Measurements from ENCODE around the gene PMM2. TPM values are rescaled to one million over a fixed set of nuclear protein-coding genes. Genes with fewer than 3 reads are reported as not detected.

The PMM2 gene
- total and polyA plus RNA-seq, 5 donors from 2014 or later, result 20.1 to 33.9 (median 20.4) TPM

DNA sequence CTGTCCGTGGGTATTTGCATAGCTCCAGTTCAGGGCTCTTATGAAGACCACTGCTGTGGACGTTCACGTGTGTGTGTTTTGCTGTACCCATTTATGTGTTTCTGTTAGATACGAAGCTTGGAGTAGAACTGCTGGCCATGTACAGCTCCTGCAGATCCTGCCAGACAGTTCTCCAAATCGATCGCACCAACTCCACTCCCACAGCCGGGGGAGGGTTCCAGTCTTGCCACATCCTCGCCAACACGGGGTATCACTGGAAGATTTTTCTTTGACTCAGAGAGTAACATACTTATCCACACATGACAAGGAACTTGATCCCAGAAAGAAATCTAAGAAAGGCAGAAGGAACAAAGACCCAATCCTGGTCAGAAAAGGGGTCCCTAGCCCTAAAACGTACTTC, 37.6 kb upstream of the PMM2 start:
- Mint-ChIP-seq H3K27me3 (no peaks in the 10 kb centered on the region), H3K9me3 (no peaks in the 10 kb centered on the region), H3K4me3 (no peak overlapping the region), H3K4me1 (no peaks in the 10 kb centered on the region), H3K27ac (no peak overlapping the region), H3K36me3 (peaks cover 35% of the 10 kb centered on the region)
- Histone ChIP-seq H3K9me3 (ENCODE audit: control insufficient read depth in 2 of 2, low read length in 2 of 2) (no peaks in the 10 kb centered on the region), H3K4me1 (ENCODE audit: control insufficient read depth, insufficient read depth, low read length, poor library complexity, severe bottlenecking) (no peaks in the 10 kb centered on the region), H3K27ac (ENCODE audit: insufficient read depth, low read length, poor library complexity, severe bottlenecking) (no peak overlapping the region), H3K4me3 (ENCODE audit: low read depth, low read length) (no peak overlapping the region), H3K36me3 (ENCODE audit: control insufficient read depth, insufficient read depth, low read length) (peaks cover 11% of the 10 kb centered on the region), H3K27me3 (ENCODE audit: control insufficient read depth, insufficient read depth, low read length) (no peaks in the 10 kb centered on the region)
- ATAC-seq (ENCODE audit: low read depth in 2 of 2) (no peak), DNase-seq (no peak)

DNA sequence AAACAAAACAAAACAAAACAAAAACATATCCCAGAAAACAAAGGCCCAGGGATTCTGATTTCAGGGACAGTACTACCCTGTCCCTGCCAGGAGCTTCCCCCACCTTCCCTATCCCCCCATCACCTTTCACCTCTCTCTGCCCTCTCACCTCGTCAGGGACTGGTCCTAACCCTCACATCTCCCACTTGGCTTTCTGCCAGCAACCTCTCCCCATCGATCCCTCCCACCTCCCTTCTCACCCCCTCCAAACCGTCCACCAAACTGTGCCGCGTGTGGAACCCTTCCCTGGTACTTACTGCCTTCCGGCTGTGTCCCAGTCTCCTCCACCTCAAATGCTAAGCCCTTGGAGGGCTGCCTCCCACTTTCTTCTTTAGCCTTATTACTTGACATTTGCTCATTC, 36.6 kb upstream of the PMM2 start:
- H3K4me3 Mint-ChIP-seq, result no peak overlapping the region
- H3K27ac Mint-ChIP-seq, result no peak overlapping the region

DNA sequence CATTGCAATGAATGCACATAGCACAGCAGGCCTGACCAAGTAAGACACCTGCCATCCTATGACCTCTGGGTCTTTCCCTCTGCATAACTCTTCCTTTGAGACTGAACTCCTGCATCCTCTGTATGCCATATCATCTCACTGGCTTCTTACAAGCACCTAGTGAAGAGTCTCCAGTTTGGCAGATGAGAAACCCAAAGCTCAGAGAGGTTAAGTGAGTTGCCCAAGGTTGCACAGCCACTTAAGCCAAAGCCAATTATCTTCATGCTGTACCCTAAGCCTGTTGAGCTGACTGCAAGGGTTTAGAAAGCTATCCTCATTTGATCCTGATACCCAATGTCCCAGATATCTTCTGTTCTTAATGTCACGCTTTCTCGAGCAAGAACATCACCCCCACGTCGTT, 35.4 kb upstream of the PMM2 start:
- Mint-ChIP-seq H3K27ac (no peak overlapping the region), H3K36me3 (peaks cover 34% of the 10 kb centered on the region), H3K9me3 (no peaks in the 10 kb centered on the region), H3K4me1 (no peaks in the 10 kb centered on the region), H3K4me3 (no peak overlapping the region), H3K27me3 (no peaks in the 10 kb centered on the region)
- Histone ChIP-seq H3K9me3 (ENCODE audit: control insufficient read depth in 2 of 2, low read length in 2 of 2) (no peaks in the 10 kb centered on the region), H3K4me3 (ENCODE audit: low read depth, low read length) (no peak overlapping the region), H3K4me1 (ENCODE audit: control insufficient read depth, insufficient read depth, low read length, poor library complexity, severe bottlenecking) (no peaks in the 10 kb centered on the region), H3K27me3 (ENCODE audit: control insufficient read depth, insufficient read depth, low read length) (no peaks in the 10 kb centered on the region), H3K27ac (ENCODE audit: insufficient read depth, low read length, poor library complexity, severe bottlenecking) (no peak overlapping the region), H3K36me3 (ENCODE audit: control insufficient read depth, insufficient read depth, low read length) (peaks cover 14% of the 10 kb centered on the region)
- DNase-seq (no peak), ATAC-seq (ENCODE audit: low read depth in 2 of 2) (no peak)

More for the DNA sequence above, 36.6 kb upstream of the PMM2 start:
- Histone ChIP-seq H3K27ac (ENCODE audit: insufficient read depth, low read length, poor library complexity, severe bottlenecking) (no peak overlapping the region), H3K36me3 (ENCODE audit: control insufficient read depth, insufficient read depth, low read length) (peaks cover 13% of the 10 kb centered on the region), H3K27me3 (ENCODE audit: control insufficient read depth, insufficient read depth, low read length) (no peaks in the 10 kb centered on the region), H3K4me3 (ENCODE audit: low read depth, low read length) (no peak overlapping the region), H3K9me3 (ENCODE audit: control insufficient read depth in 2 of 2, low read length in 2 of 2) (no peaks in the 10 kb centered on the region), H3K4me1 (ENCODE audit: control insufficient read depth, insufficient read depth, low read length, poor library complexity, severe bottlenecking) (no peaks in the 10 kb centered on the region)
- DNase-seq (no peak), ATAC-seq (ENCODE audit: low read depth in 2 of 2) (no peak)
- peaks cover 40% of the 10 kb centered on the region for H3K36me3 Mint-ChIP-seq
- no peaks in the 10 kb centered on the region for H3K4me1 Mint-ChIP-seq
- no peaks in the 10 kb centered on the region for H3K9me3 Mint-ChIP-seq
- no peaks in the 10 kb centered on the region for H3K27me3 Mint-ChIP-seq

- no peaks in the 10 kb centered on the region for H3K9me3 ChIP-seq (ENCODE audit: control insufficient read depth in 2 of 2, low read length in 2 of 2)
- Mint-ChIP-seq H3K4me3 (no peak overlapping the region), H3K27me3 (no peaks in the 10 kb centered on the region), H3K4me1 (no peaks in the 10 kb centered on the region), H3K9me3 (no peaks in the 10 kb centered on the region), H3K36me3 (peaks cover 28% of the 10 kb centered on the region), H3K27ac (no peak overlapping the region)
- no peak overlapping the region for H3K4me3 ChIP-seq (ENCODE audit: low read depth, low read length)
- no peaks in the 10 kb centered on the region for H3K27me3 ChIP-seq (ENCODE audit: control insufficient read depth, insufficient read depth, low read length)
- no peaks in the 10 kb centered on the region for H3K4me1 ChIP-seq (ENCODE audit: control insufficient read depth, insufficient read depth, low read length, poor library complexity, severe bottlenecking)
- H3K36me3 ChIP-seq (ENCODE audit: control insufficient read depth, insufficient read depth, low read length), result peaks cover 13% of the 10 kb centered on the region
- no peak for ATAC-seq (ENCODE audit: low read depth in 2 of 2)
- no peak overlapping the region for H3K27ac ChIP-seq (ENCODE audit: insufficient read depth, low read length, poor library complexity, severe bottlenecking)
- no peak for DNase-seq
Observed at GRCh38 chr16:8763083-8763482, 34.6 kb upstream of the PMM2 start.

DNA sequence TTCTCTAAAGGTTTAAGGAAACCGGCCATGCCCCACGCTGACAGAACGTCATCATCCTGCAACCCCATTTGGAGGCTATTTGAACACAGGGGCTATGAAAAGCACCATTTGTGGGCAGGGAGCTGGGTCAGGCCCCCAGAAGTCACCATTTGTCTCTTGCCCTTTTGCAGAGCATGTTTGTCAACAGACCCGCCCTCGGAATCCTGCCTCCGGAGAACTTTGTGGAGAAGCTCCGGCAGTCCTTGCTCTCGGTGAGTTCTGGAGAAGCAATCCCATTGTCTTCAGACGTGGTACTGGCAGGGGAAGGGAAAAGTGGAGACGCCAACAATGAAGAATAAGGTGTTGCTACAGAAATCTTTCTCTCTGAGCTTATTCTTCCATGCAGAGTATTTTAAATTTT, 33.7 kb upstream of the PMM2 start:
- Mint-ChIP-seq H3K4me3 (no peak overlapping the region), H3K36me3 (peaks cover 29% of the 10 kb centered on the region), H3K4me1 (no peaks in the 10 kb centered on the region), H3K9me3 (no peaks in the 10 kb centered on the region), H3K27ac (no peak overlapping the region), H3K27me3 (no peaks in the 10 kb centered on the region)
- H3K4me1 ChIP-seq (ENCODE audit: control insufficient read depth, insufficient read depth, low read length, poor library complexity, severe bottlenecking), result no peaks in the 10 kb centered on the region
- no peak overlapping the region for H3K27ac ChIP-seq (ENCODE audit: insufficient read depth, low read length, poor library complexity, severe bottlenecking)
- no peak overlapping the region for H3K4me3 ChIP-seq (ENCODE audit: low read depth, low read length)
- H3K27me3 ChIP-seq (ENCODE audit: control insufficient read depth, insufficient read depth, low read length), result no peaks in the 10 kb centered on the region
- peaks cover 19% of the 10 kb centered on the region for H3K36me3 ChIP-seq (ENCODE audit: control insufficient read depth, insufficient read depth, low read length)
- ATAC-seq (ENCODE audit: low read depth in 2 of 2), result no peak
- no peaks in the 10 kb centered on the region for H3K9me3 ChIP-seq (ENCODE audit: control insufficient read depth in 2 of 2, low read length in 2 of 2)
- DNase-seq, result no peak

DNA sequence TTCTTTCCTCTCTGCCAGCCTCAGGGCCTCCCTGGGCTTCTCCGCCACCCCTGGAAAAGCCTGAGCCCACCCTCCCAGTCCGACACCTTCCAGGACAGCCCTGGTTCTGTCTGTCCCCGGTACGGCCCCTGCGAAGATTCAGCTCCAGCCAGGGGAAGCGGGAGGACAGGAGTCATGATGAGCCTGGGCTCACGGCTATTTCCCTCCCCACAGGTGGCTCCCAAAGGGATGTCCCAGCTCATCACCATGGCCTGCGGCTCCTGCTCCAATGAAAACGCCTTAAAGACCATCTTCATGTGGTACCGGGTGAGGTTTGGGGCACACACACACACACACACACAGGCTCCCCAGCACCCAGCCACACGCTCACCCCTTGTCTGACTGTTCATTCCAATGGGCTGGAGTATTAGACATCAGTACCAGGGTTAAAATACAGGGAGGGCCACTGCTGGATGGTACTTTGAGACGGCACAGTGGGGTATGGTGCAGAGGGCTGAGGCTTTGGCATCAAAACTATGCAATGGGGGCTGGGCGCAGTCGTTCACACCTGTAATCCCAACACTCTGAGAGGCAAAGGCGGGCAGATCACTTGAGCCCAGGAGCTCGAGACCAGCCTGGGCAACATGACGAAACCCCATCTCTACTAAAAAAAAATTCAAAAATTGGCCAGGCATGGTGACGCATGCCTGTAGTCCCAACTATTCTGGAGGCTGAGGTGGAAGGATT, 33.0 kb upstream of the PMM2 start:
- Histone ChIP-seq H3K4me1 (ENCODE audit: control insufficient read depth, insufficient read depth, low read length, poor library complexity, severe bottlenecking) (no peaks in the 10 kb centered on the region), H3K4me3 (ENCODE audit: low read depth, low read length) (no peak overlapping the region), H3K27me3 (ENCODE audit: control insufficient read depth, insufficient read depth, low read length) (no peaks in the 10 kb centered on the region), H3K36me3 (ENCODE audit: control insufficient read depth, insufficient read depth, low read length) (peaks cover 21% of the 10 kb centered on the region), H3K9me3 (ENCODE audit: control insufficient read depth in 2 of 2, low read length in 2 of 2) (no peaks in the 10 kb centered on the region), H3K27ac (ENCODE audit: insufficient read depth, low read length, poor library complexity, severe bottlenecking) (no peak overlapping the region)
- no peak overlapping the region for H3K4me3 Mint-ChIP-seq
- DNase-seq, result no peak
- no peaks in the 10 kb centered on the region for H3K4me1 Mint-ChIP-seq
- H3K36me3 Mint-ChIP-seq, result peaks cover 29% of the 10 kb centered on the region
- H3K27ac Mint-ChIP-seq, result no peak overlapping the region
- no peaks in the 10 kb centered on the region for H3K27me3 Mint-ChIP-seq
- ATAC-seq (ENCODE audit: low read depth in 2 of 2), result no peak
- no peaks in the 10 kb centered on the region for H3K9me3 Mint-ChIP-seq

- H3K27me3 ChIP-seq (ENCODE audit: control insufficient read depth, insufficient read depth, low read length), result no peaks in the 10 kb centered on the region
- Mint-ChIP-seq H3K27ac (no peak overlapping the region), H3K36me3 (peaks cover 32% of the 10 kb centered on the region)
Observed at GRCh38 chr16:8767176-8767575, 30.5 kb upstream of the PMM2 start.

GRCh38 chr16:8768283-8768682, 29.4 kb upstream of the PMM2 start:
- no peaks in the 10 kb centered on the region for H3K9me3 ChIP-seq (ENCODE audit: control insufficient read depth in 2 of 2, low read length in 2 of 2)
- ATAC-seq (ENCODE audit: low read depth in 2 of 2) (no peak), DNase-seq (no peak)
- H3K4me1 ChIP-seq (ENCODE audit: control insufficient read depth, insufficient read depth, low read length, poor library complexity, severe bottlenecking), result no peaks in the 10 kb centered on the region
- Mint-ChIP-seq H3K27ac (no peak overlapping the region), H3K36me3 (peaks cover 37% of the 10 kb centered on the region), H3K4me1 (no peaks in the 10 kb centered on the region), H3K9me3 (no peaks in the 10 kb centered on the region), H3K27me3 (no peaks in the 10 kb centered on the region), H3K4me3 (no peak overlapping the region)
- H3K36me3 ChIP-seq (ENCODE audit: control insufficient read depth, insufficient read depth, low read length), result peaks cover 25% of the 10 kb centered on the region
- no peak overlapping the region for H3K4me3 ChIP-seq (ENCODE audit: low read depth, low read length)
- no peaks in the 10 kb centered on the region for H3K27me3 ChIP-seq (ENCODE audit: control insufficient read depth, insufficient read depth, low read length)
- H3K27ac ChIP-seq (ENCODE audit: insufficient read depth, low read length, poor library complexity, severe bottlenecking), result no peak overlapping the region

More at GRCh38 chr16:8767176-8767575, 30.5 kb upstream of the PMM2 start:
- DNase-seq, result no peak
- Mint-ChIP-seq H3K4me1 (no peaks in the 10 kb centered on the region), H3K9me3 (no peaks in the 10 kb centered on the region), H3K27me3 (no peaks in the 10 kb centered on the region), H3K4me3 (no peak overlapping the region)
- H3K4me1 ChIP-seq (ENCODE audit: control insufficient read depth, insufficient read depth, low read length, poor library complexity, severe bottlenecking), result no peaks in the 10 kb centered on the region
- no peak for ATAC-seq (ENCODE audit: low read depth in 2 of 2)
- peaks cover 20% of the 10 kb centered on the region for H3K36me3 ChIP-seq (ENCODE audit: control insufficient read depth, insufficient read depth, low read length)
- no peak overlapping the region for H3K4me3 ChIP-seq (ENCODE audit: low read depth, low read length)
- H3K9me3 ChIP-seq (ENCODE audit: control insufficient read depth in 2 of 2, low read length in 2 of 2), result no peaks in the 10 kb centered on the region
- no peak overlapping the region for H3K27ac ChIP-seq (ENCODE audit: insufficient read depth, low read length, poor library complexity, severe bottlenecking)

Data from CD4-positive, CD25-positive, alpha-beta regulatory T cell (primary cell).